Astrocyte of the spinal cord (primary cell): ENCODE measurements around the gene RIMS1.

Experiments
- DNase-seq: peaks from one replicate; pipeline ENCODE4 v3.0.0; 2011; ENCODE audit warnings: low read depth, low spot score
- H3K4me3 ChIP-seq: 2 replicates; pipeline ENCODE4 v1.5.1; 2011; ENCODE audit warnings: low read depth, mild to moderate bottlenecking, low read length, moderate library complexity
- in situ Hi-C: cut with HindIII; loops from 2 replicates; pipeline ENCODE4 v1.10.0; 2017; ENCODE audit warnings: low sequenced_read_pairs
- TF ChIP-seq, protein P1 (sequence below): IDR thresholded peaks from 2 replicates; pipeline ENCODE4 v1.5.1; 2012; ENCODE audit warnings: low read depth, mild to moderate bottlenecking, low read length, inconsistent platforms

The RIMS1 gene

GRCh38 chr6:71886184-71887005, at the start of gene RIMS1:
TSS of gene RIMS1 (plus strand) at chr6:71886550. CDS start at chr6:71887024, 474 bp downstream.
- DNase-seq = peak; percentile 2
- TF ChIP-seq, protein P1, sequence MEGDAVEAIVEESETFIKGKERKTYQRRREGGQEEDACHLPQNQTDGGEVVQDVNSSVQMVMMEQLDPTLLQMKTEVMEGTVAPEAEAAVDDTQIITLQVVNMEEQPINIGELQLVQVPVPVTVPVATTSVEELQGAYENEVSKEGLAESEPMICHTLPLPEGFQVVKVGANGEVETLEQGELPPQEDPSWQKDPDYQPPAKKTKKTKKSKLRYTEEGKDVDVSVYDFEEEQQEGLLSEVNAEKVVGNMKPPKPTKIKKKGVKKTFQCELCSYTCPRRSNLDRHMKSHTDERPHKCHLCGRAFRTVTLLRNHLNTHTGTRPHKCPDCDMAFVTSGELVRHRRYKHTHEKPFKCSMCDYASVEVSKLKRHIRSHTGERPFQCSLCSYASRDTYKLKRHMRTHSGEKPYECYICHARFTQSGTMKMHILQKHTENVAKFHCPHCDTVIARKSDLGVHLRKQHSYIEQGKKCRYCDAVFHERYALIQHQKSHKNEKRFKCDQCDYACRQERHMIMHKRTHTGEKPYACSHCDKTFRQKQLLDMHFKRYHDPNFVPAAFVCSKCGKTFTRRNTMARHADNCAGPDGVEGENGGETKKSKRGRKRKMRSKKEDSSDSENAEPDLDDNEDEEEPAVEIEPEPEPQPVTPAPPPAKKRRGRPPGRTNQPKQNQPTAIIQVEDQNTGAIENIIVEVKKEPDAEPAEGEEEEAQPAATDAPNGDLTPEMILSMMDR = peak; percentile 51
- peak within 1 kb of the TSS; percentile 29 for H3K4me3 ChIP-seq
- in situ Hi-C loops = no loop called here

GRCh38 chr6:71851214-71851613, 35.1 kb upstream of the RIMS1 start:
- DNase-seq = no peak
- H3K4me3 ChIP-seq = no peak overlapping the region
- in situ Hi-C loops = no loop called here
- TF ChIP-seq, protein P1 = no peak

DNA sequence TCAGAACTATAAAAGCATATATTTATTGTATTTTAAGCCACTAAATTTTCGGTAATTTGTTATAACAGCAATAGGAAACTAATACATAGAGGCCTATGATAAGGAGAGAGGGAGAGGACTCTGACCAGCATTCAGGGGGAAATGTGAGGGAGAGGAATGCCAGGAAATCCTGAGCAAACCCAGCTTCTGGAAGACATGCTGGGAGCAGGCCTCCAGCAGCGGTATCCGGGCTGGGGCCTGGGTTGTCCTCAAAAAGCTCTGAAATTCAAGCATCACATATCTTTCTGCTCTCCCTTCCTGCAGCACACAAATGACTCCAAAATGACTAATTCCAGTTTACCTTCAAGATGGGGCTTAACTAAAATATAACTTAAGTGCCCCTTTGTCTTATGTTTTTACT, 33.4 kb upstream of the RIMS1 start:
- in situ Hi-C loops = no loop called here
- TF ChIP-seq, protein P1 = no peak
- no peak for DNase-seq
- H3K4me3 ChIP-seq = no peak overlapping the region

DNA sequence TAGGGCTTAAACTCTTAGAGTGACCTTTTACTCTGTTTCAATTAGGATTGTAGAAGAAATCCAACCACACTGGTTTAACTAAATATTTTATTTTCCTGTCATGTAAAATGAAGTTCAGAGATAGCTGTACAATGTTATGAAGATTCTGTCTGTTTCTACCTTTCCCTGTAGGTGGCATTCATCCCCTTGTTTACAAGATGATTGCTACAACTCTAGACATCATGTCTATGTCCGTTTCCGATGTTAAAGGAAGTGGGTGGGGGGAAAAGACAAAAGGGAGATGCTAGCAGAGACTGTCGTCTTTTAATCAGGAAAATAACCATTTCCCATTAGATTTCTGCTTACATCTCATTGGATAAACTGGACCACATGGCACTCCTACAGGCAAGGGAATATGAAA, 30.9 kb upstream of the RIMS1 start:
- in situ Hi-C loops = no loop called here
- TF ChIP-seq, protein P1 = no peak
- no peak for DNase-seq

GRCh38 chr6:71879016-71879415, 7.3 kb upstream of the RIMS1 start:
- DNase-seq = no peak
- no peak overlapping the region for H3K4me3 ChIP-seq
- TF ChIP-seq, protein P1 = no peak
- in situ Hi-C loops = no loop called here

More for the DNA sequence above, 30.9 kb upstream of the RIMS1 start:
- no peak overlapping the region for H3K4me3 ChIP-seq

GRCh38 chr6:71887006-71887743, 825 bp downstream of the RIMS1 start:
- in situ Hi-C loops = no loop called here
- peak overlapping the region; percentile 29 for H3K4me3 ChIP-seq
- DNase-seq = no peak
- TF ChIP-seq, protein P1 = no peak
